Upper lobe of left lung (tissue), 6 donors: Measurements from ENCODE around the gene SOHLH2. TPM values are rescaled to one million over a fixed set of nuclear protein-coding genes. Genes with fewer than 3 reads are reported as not detected.

Experiments
- ATAC-seq, 2 donors: fragments of 200-7000 bp; cut with Tn5 transposase; one replicate each; pipeline ENCODE4 v1.9.1; 2022; ENCODE audit warnings: mild to moderate bottlenecking in 2 of 2, moderate library complexity in 2 of 2; ENCODE audit not compliant: low FRiP score in 2 of 2
- DNase-seq, 2 donors: peaks; one replicate each; pipeline ENCODE4 v3.0.0-alpha.2; 2019 to 2020
- H3K27ac ChIP-seq, 4 donors: fragments of 200-600 bp; sonication (generic); one replicate each; pipeline ENCODE4 v1.5.1; 2016 to 2019
- H3K27me3 ChIP-seq, 4 donors: fragments of 200-600 bp; sonication (generic); one replicate each; pipeline ENCODE4 v1.5.1; 2017 to 2019
- H3K36me3 ChIP-seq, 4 donors: fragments of 200-600 bp; sonication (generic); one replicate each; pipeline ENCODE4 v1.5.1; 2016 to 2019
- H3K4me1 ChIP-seq, 4 donors: fragments of 200-600 bp; sonication (generic); one replicate each; pipeline ENCODE4 v1.5.1; 2018 to 2019
- H3K4me3 ChIP-seq, 4 donors: fragments of 200-600 bp; sonication (generic); one replicate each; pipeline ENCODE4 v1.5.1; 2017 to 2019; ENCODE audit warnings: mild to moderate bottlenecking in 2 of 4, moderate library complexity in 1 of 4
- H3K9me3 ChIP-seq, 4 donors: fragments of 200-600 bp; sonication (generic); one replicate each; pipeline ENCODE4 v1.5.1; 2018 to 2019
- EP300 ChIP-seq, 4 donors: sonication (generic); formaldehyde crosslinking; IDR thresholded peaks; one replicate each; pipeline ENCODE4 v1.5.1; 2017; ENCODE audit warnings: antibody characterized with exemption in 4 of 4, control low read depth in 2 of 4
- POLR2A ChIP-seq, 4 donors: fragments of 450-650 bp; IDR thresholded peaks; one replicate each; pipeline ENCODE4 v1.5.1; 2016 to 2017; ENCODE audit warnings: antibody characterized with exemption in 4 of 4, mild to moderate bottlenecking in 2 of 4
- POLR2AphosphoS5 ChIP-seq, 2 donors: sonication (generic); formaldehyde crosslinking; IDR thresholded peaks; one replicate each; pipeline ENCODE4 v1.5.1; 2017; ENCODE audit warnings: antibody characterized with exemption in 2 of 2
- WGBS, 2 donors: methylation state at CpG; one replicate each; pipeline ENCODE4 v1.1.5; 2017 to 2018; 5-methylcytosine and 5-hydroxymethylcytosine counted together
- total RNA-seq, 6 donors: library from RNA; depleted of rRNA in 4 of 6; stranded (reverse); fragments of >200 nt in 4 of 6; gene quantifications; one replicate each; pipeline versions ENCODE4 v1.1.0 to v1.2.1, GENCODE V29; 2016 to 2021
- TF ChIP-seq, protein P1 (sequence below), 6 experiments: fragments of 450-650 bp in 4 of 6; fragments of 200-600 bp in 2 of 6; sonication (generic) in 2 of 6; IDR thresholded peaks; one replicate each; pipeline ENCODE4 v1.5.1; 2016 to 2019; ENCODE audit warnings: antibody characterized with exemption in 6 of 6
- donor health status: DM: no; HTN: no; CAD: no; lungs with moderate emphysema.
- donor health status: DM: no; HTN: yes; CAD: no; lungs with severe emphysema.

Gene SOHLH2
- total RNA-seq, 6 donors from 2014 or later, result 0.11 TPM; not detected in 5

DNA sequence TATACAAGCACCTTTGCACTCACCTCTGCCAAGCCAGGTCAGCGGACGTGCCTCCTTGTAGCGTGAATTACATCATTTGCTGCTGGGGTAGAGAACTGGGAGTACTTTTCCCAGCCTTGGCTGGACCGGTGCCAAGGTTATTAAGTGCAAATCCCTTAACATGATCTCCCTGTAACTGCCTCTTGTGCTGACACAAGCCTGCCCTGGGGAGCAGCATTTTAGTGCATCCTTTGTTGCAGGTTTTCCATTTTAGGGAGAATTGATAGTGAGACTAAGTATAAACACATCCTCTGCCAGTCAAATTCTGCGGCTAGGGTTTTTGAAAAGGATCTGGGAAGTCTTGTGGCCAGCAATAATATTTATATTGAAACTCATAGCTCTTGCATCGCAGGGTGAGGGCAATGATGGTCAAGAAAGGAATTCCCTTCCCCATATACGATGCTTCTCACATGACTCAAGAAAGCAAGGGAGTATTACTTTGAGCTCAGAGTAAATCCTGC lies 50.5 kb downstream of the SOHLH2 start:
- DNase-seq (peak in 1 of 2 donors; percentile 91), ATAC-seq (peak; percentile 58 to 73)
- Histone ChIP-seq H3K27me3 (no peaks in the 10 kb centered on the region), H3K36me3 (no peaks in the 10 kb centered on the region), H3K9me3 (no peaks in the 10 kb centered on the region), H3K27ac (no peak overlapping the region), H3K4me1 (peaks cover 0 to 11% (median 0%) of the 10 kb centered on the region in 4 donors), H3K4me3 (no peak overlapping the region)
- TF ChIP-seq POLR2AphosphoS5 (IDR thresholded peaks at IDR 0.05) (peak; percentile 46 to 73), EP300 (IDR thresholded peaks at IDR 0.05) (peak in 2 of 4 donors; percentile 41 to 90), POLR2A (IDR thresholded peaks at IDR 0.05) (no peak)
- TF ChIP-seq, protein P1, sequence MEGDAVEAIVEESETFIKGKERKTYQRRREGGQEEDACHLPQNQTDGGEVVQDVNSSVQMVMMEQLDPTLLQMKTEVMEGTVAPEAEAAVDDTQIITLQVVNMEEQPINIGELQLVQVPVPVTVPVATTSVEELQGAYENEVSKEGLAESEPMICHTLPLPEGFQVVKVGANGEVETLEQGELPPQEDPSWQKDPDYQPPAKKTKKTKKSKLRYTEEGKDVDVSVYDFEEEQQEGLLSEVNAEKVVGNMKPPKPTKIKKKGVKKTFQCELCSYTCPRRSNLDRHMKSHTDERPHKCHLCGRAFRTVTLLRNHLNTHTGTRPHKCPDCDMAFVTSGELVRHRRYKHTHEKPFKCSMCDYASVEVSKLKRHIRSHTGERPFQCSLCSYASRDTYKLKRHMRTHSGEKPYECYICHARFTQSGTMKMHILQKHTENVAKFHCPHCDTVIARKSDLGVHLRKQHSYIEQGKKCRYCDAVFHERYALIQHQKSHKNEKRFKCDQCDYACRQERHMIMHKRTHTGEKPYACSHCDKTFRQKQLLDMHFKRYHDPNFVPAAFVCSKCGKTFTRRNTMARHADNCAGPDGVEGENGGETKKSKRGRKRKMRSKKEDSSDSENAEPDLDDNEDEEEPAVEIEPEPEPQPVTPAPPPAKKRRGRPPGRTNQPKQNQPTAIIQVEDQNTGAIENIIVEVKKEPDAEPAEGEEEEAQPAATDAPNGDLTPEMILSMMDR (IDR thresholded peaks at IDR 0.05), result no peak
- WGBS, 2 donors, result 43 to 47% methylated on average over 7 of the region's 7 CpGs

DNA sequence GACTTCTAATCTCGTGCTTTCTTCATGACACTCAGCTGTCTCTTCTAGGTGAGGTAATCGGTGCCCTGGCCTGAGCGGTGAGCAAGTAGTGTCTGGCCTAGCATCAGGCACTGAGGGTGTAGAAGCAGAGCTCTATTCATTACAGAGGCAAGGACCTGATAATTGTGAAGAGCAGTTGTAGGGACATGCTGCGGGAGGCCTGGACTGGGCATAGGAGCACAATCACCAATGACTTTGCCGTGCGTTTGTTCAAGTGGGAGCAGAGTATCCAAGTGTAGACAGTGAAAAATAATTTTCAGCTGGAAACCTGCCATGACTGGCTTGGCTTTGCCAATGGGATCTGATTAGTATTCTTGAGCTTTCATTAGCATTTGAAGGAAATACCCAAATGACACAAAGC lies 51.1 kb downstream of the SOHLH2 start:
- ATAC-seq, result peak; percentile 16 to 32
- Histone ChIP-seq H3K27ac (no peak overlapping the region), H3K36me3 (no peaks in the 10 kb centered on the region), H3K9me3 (no peaks in the 10 kb centered on the region), H3K4me3 (no peak overlapping the region), H3K4me1 (peaks cover 0 to 11% (median 0%) of the 10 kb centered on the region in 4 donors), H3K27me3 (no peaks in the 10 kb centered on the region)
- TF ChIP-seq POLR2A (IDR thresholded peaks at IDR 0.05) (no peak), POLR2AphosphoS5 (IDR thresholded peaks at IDR 0.05) (no peak), EP300 (IDR thresholded peaks at IDR 0.05) (no peak)
- TF ChIP-seq, protein P1 (IDR thresholded peaks at IDR 0.05), result no peak
- 75 to 76% methylated on average over 6 of the region's 6 CpGs for WGBS, 2 donors
- no peak for DNase-seq

DNA sequence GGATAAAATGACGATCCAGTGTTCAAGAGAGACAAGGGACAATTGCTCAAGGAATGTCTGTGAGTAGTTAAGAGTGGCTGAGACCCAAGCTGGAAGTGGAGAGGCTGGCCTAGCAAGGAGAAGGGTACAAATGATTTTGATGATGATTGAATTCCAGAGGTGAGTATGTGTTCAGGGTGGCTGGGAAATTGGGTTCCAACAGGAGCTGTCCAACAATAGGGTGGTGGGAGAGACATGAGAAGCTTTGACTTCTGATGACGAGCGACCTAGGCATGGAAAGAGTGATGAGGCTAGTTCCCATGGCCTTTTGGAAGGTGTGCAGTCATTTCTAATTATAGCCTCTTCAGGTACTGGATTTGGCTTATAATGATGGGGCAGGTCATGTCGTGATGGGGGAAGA lies 54.1 kb downstream of the SOHLH2 start:
- no peaks in the 10 kb centered on the region for H3K9me3 ChIP-seq
- peaks cover 0 to 11% (median 0%) of the 10 kb centered on the region in 4 donors for H3K4me1 ChIP-seq
- ATAC-seq (no peak), DNase-seq (no peak)
- no peaks in the 10 kb centered on the region for H3K36me3 ChIP-seq
- TF ChIP-seq POLR2A (IDR thresholded peaks at IDR 0.05) (no peak), EP300 (IDR thresholded peaks at IDR 0.05) (no peak), POLR2AphosphoS5 (IDR thresholded peaks at IDR 0.05) (no peak)
- TF ChIP-seq, protein P1 (IDR thresholded peaks at IDR 0.05), result no peak
- no peak overlapping the region for H3K27ac ChIP-seq
- H3K4me3 ChIP-seq, result no peak overlapping the region
- 79 to 86% methylated on average over 4 of the region's 4 CpGs for WGBS, 2 donors
- H3K27me3 ChIP-seq, result no peaks in the 10 kb centered on the region

DNA sequence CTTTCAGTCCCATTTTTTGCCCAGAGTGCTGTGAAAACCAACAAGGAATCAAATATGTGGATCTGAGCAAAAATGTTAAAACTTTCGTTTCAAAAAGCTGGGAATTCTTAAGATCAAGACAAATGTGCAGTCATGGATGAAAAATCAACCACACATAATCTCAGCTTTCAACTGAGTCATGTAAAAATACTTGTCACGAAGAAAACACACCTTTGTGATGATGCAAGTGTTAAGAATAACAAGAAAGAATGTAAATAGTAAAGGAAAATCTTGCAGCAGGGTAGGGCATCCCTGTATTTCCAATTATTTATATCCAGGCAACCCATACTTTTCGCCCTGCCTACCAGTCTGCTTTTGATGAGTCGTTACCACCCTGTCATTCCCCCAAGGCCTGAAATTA lies 55.7 kb downstream of the SOHLH2 start:
- H3K27me3 ChIP-seq, result no peaks in the 10 kb centered on the region
- no peak overlapping the region for H3K27ac ChIP-seq
- peaks cover 0 to 6% (median 3%) of the 10 kb centered on the region in 4 donors for H3K4me1 ChIP-seq
- no peak overlapping the region for H3K4me3 ChIP-seq
- TF ChIP-seq, protein P1 (IDR thresholded peaks at IDR 0.05), result no peak
- TF ChIP-seq POLR2A (IDR thresholded peaks at IDR 0.05), result no peak
- no peak for TF ChIP-seq EP300 (IDR thresholded peaks at IDR 0.05)
- TF ChIP-seq POLR2AphosphoS5 (IDR thresholded peaks at IDR 0.05), result no peak
- 70 to 79% methylated on average over 4 of the region's 4 CpGs for WGBS, 2 donors
- no peaks in the 10 kb centered on the region for H3K9me3 ChIP-seq
- no peaks in the 10 kb centered on the region for H3K36me3 ChIP-seq
- ATAC-seq, result no peak
- DNase-seq, result no peak

DNA sequence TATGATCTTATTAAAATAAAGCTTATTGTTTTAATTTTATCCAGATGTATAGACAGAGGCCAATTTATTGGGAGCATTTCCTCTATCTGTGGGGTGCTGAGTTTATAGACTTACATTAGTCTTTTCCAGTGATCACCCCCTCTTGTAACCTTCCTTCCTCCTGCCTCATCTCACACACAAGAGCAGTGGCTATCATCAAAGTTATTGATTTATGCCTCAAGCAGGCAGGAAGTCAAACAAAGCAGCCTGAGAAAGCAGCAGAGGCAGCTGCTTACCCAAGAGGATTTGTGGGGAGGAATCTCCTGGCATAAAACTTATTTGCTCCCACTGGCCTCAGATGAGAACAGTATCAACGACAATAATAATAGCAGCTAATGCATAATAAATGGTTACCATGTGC lies 56.9 kb downstream of the SOHLH2 start:
- Histone ChIP-seq H3K4me3 (no peak overlapping the region), H3K4me1 (peaks cover 0 to 6% (median 0%) of the 10 kb centered on the region in 4 donors), H3K27ac (no peak overlapping the region), H3K9me3 (no peaks in the 10 kb centered on the region), H3K36me3 (no peaks in the 10 kb centered on the region), H3K27me3 (no peaks in the 10 kb centered on the region)
- ATAC-seq (no peak), DNase-seq (no peak)
- 47 to 59% methylated on average over 1 of the region's 1 CpG for WGBS, 2 donors
- TF ChIP-seq, protein P1 (IDR thresholded peaks at IDR 0.05), result no peak
- TF ChIP-seq POLR2AphosphoS5 (IDR thresholded peaks at IDR 0.05) (no peak), POLR2A (IDR thresholded peaks at IDR 0.05) (no peak)
